K562 (cell line): ENCODE measurements around the gene SRGAP2C.
"Not testable (repeated sequence)": the region's sequence is repeated elsewhere in the genome, so short reads cannot be mapped to it uniquely, and the experiment has no call there.

Experiments used
- ELK1 ChIP-seq: sonication (generic); formaldehyde crosslinking; IDR thresholded peaks from 2 replicates; pipeline ENCODE4 v1.8.1; 2022; ENCODE audit warnings: missing genetic modification reagents
- HDAC2 ChIP-seq: fragments of 450-650 bp; IDR thresholded peaks from 2 replicates; pipeline ENCODE4 v1.6.1; 2016; ENCODE audit warnings: mild to moderate bottlenecking
- TFAM ChIP-seq: fragments of 250-450 bp; sonication (Bioruptor Pico); conservative IDR thresholded peaks from 2 replicates; pipeline ENCODE4 v1.5.0; 2021; ENCODE audit warnings: mild to moderate bottlenecking, moderate library complexity
- ZBTB49 ChIP-seq: sonication (generic); formaldehyde crosslinking; IDR thresholded peaks from 2 replicates; pipeline ENCODE4 v1.8.0; 2022; ENCODE audit warnings: missing genetic modification reagents, mild to moderate bottlenecking, borderline replicate concordance
- TF ChIP-seq, protein P1 (sequence below): fragments of 250-450 bp; sonication (Bioruptor Pico); IDR thresholded peaks from 2 replicates; pipeline ENCODE4 v1.5.0; 2020; ENCODE audit warnings: mild to moderate bottlenecking

GRCh38 chr1:121296563-121296962 is 111.8 kb downstream of the SRGAP2C start:
- TF ChIP-seq HDAC2; ZBTB49 (CRISPR knock-in tag); ELK1; TFAM (CRISPR knock-in tag): not testable (repeated sequence)
- TF ChIP-seq, protein P1, sequence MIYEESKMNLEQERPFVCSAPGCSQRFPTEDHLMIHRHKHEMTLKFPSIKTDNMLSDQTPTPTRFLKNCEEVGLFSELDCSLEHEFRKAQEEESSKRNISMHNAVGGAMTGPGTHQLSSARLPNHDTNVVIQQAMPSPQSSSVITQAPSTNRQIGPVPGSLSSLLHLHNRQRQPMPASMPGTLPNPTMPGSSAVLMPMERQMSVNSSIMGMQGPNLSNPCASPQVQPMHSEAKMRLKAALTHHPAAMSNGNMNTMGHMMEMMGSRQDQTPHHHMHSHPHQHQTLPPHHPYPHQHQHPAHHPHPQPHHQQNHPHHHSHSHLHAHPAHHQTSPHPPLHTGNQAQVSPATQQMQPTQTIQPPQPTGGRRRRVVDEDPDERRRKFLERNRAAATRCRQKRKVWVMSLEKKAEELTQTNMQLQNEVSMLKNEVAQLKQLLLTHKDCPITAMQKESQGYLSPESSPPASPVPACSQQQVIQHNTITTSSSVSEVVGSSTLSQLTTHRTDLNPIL, result not testable (repeated sequence)
